Measurements from ENCODE around the gene JAGN1. TPM values are rescaled to one million over a fixed set of nuclear protein-coding genes. Genes with fewer than 3 reads are reported as not detected.
A peak's percentile ranks its signal among the peaks of the same experiment; 100 is the strongest.

JAGN1 gene
- total RNA-seq, 6 experiments from 2014 or later, result 23.9 to 28.7 (median 26.5) TPM

DNA sequence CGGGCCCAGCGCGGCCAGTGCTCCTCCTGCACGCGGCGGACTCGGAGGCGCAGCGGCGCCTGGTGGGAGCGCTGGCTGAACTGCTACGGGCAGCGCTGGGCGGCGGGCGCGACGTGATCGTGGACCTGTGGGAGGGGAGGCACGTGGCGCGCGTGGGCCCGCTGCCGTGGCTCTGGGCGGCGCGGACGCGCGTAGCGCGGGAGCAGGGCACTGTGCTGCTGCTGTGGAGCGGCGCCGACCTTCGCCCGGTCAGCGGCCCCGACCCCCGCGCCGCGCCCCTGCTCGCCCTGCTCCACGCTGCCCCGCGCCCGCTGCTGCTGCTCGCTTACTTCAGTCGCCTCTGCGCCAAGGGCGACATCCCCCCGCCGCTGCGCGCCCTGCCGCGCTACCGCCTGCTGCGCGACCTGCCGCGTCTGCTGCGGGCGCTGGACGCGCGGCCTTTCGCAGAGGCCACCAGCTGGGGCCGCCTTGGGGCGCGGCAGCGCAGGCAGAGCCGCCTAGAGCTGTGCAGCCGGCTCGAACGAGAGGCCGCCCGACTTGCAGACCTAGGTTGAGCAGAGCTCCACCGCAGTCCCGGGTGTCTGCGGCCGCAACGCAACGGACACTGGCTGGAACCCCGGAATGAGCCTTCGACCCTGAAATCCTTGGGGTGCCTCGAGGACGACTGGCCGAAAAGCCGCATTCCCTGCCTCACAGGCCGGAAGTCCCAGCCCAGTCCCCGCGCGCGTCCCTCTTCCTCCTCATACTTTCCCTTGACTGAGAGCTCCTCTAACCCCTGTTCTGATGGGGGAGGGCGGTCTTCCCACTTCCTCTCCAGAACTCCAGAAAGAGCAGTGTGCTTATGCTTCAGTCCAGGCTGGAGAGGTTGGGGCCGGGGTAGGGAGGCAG is 25.1 kb downstream of the JAGN1 start:
- Mint-ChIP-seq H3K9me3 (no peaks in the 10 kb centered on the region), H3K27me3 (ENCODE audit: insufficient read depth) (peaks cover 3% of the 10 kb centered on the region; the same call in 1 of the 2 replicates), H3K27ac (peak overlapping the region; percentile 93), H3K36me3 (ENCODE audit: low read depth) (no peaks in the 10 kb centered on the region; the same call in 1 of the 2 replicates), H3K4me1 (ENCODE audit: low read depth) (peaks cover 32% of the 10 kb centered on the region), H3K4me3 (peak overlapping the region; percentile 88)
- DNase-seq, result peak; percentile 51
- TF ChIP-seq, protein P1, sequence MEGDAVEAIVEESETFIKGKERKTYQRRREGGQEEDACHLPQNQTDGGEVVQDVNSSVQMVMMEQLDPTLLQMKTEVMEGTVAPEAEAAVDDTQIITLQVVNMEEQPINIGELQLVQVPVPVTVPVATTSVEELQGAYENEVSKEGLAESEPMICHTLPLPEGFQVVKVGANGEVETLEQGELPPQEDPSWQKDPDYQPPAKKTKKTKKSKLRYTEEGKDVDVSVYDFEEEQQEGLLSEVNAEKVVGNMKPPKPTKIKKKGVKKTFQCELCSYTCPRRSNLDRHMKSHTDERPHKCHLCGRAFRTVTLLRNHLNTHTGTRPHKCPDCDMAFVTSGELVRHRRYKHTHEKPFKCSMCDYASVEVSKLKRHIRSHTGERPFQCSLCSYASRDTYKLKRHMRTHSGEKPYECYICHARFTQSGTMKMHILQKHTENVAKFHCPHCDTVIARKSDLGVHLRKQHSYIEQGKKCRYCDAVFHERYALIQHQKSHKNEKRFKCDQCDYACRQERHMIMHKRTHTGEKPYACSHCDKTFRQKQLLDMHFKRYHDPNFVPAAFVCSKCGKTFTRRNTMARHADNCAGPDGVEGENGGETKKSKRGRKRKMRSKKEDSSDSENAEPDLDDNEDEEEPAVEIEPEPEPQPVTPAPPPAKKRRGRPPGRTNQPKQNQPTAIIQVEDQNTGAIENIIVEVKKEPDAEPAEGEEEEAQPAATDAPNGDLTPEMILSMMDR (IDR thresholded peaks at IDR 0.05), result peak; percentile 75

GRCh38 chr3:9916346-9916733 is 25.9 kb downstream of the JAGN1 start:
- DNase-seq, result peak; percentile 64
- no peaks in the 10 kb centered on the region; the same call in 1 of the 2 replicates for H3K36me3 Mint-ChIP-seq (ENCODE audit: low read depth)
- no peaks in the 10 kb centered on the region for H3K9me3 Mint-ChIP-seq
- H3K4me1 Mint-ChIP-seq (ENCODE audit: low read depth), result peaks cover 32% of the 10 kb centered on the region
- H3K27me3 Mint-ChIP-seq (ENCODE audit: insufficient read depth), result peaks cover 1% of the 10 kb centered on the region; the same call in 1 of the 2 replicates
- peak overlapping the region; percentile 88 for H3K4me3 Mint-ChIP-seq
- H3K27ac Mint-ChIP-seq, result peak overlapping the region; percentile 93
- TF ChIP-seq, protein P1 (IDR thresholded peaks at IDR 0.05), result no peak

DNA sequence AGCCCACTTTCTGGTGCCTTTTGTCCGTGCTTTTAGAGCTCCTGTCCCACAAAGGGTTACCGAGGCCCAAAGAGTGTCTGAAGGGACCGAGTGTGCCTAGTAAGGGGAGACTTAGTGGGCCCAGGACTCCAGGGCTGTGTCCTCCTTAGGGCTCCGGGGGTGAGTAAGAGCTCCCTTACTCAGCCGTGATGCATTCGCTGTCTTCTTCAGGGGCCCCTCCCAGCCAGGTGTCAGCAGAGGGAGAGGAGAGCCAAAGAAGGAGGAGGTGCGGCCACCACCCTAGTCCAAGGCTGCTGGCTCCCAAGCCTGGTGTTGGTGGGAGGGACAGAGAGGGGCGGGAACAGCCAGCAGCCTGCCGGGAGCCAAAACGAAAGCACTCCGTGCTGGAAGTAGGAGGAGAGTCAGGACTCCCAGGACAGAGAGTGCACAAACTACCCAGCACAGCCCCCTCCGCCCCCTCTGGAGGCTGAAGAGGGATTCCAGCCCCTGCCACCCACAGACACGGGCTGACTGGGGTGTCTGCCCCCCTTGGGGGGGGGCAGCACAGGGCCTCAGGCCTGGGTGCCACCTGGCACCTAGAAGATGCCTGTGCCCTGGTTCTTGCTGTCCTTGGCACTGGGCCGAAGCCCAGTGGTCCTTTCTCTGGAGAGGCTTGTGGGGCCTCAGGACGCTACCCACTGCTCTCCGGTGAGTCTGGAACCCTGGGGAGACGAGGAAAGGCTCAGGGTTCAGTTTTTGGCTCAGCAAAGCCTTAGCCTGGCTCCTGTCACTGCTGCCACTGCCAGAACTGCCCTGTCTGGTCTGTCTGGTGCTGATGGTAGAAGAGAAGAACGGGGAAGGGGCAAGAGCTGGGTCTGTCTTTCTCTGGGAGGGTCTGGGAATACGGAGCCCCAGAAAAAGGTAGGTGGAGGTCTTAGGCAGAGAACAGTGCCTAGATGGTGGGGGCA is 26.6 kb downstream of the JAGN1 start, which contains the start of gene IL17RC:
Gene IL17RC (plus strand): TSS at position 365 of the 947 bp plus-strand sequence. CDS start 218 bp downstream, at position 583.
- Mint-ChIP-seq H3K4me3 (peak within 1 kb of the TSS; percentile 88), H3K9me3 (no peaks in the 10 kb centered on the region), H3K27ac (peak within 1 kb of the TSS; percentile 93), H3K36me3 (ENCODE audit: low read depth) (no peaks in the 10 kb centered on the region; the same call in 1 of the 2 replicates), H3K27me3 (ENCODE audit: insufficient read depth) (no peaks in the 10 kb centered on the region; the same call in 1 of the 2 replicates), H3K4me1 (ENCODE audit: low read depth) (peaks cover 32% of the 10 kb centered on the region)
- TF ChIP-seq, protein P1 (IDR thresholded peaks at IDR 0.05), result peak; percentile 9; the same call in 1 of the 2 replicates
- peak; percentile 95 for DNase-seq

DNA sequence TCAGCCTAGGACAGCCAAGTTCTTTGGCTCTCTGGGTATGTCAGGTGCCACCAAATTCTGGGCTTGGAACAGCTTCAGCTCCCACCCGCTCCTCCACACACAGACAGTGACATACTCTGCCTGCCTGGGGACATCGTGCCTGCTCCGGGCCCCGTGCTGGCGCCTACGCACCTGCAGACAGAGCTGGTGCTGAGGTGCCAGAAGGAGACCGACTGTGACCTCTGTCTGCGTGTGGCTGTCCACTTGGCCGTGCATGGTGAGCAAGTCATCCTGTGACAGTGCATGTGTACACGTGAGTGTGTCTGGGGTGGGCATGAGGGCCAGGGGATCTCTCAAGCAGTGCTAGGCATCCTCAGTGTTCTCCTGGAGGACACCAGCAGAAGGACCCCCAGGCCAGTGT is 27.4 kb downstream of the JAGN1 start:
- Mint-ChIP-seq H3K4me1 (ENCODE audit: low read depth) (peaks cover 23% of the 10 kb centered on the region), H3K9me3 (no peaks in the 10 kb centered on the region), H3K27ac (peak overlapping the region; percentile 93; the same call in 1 of the 2 replicates), H3K27me3 (ENCODE audit: insufficient read depth) (no peaks in the 10 kb centered on the region; the same call in 1 of the 2 replicates), H3K36me3 (ENCODE audit: low read depth) (no peaks in the 10 kb centered on the region), H3K4me3 (peak overlapping the region; percentile 88)
- no peak for DNase-seq
- TF ChIP-seq, protein P1 (IDR thresholded peaks at IDR 0.05), result no peak

Measured in HFFc6 (cell line).